IPS DF 6.9 (cell line): Measurements from ENCODE around the gene GSTM4.

ENCODE experiments used
- DNase-seq: peaks from one replicate; pipeline ENCODE4 v3.0.0-alpha.2; 2013; ENCODE audit warnings: low read depth, low spot score
- H3K27ac ChIP-seq: one replicate; pipeline ENCODE4 v1.5.1; 2013; ENCODE audit warnings: low read length, control low read depth
- H3K27me3 ChIP-seq: 2 replicates; pipeline ENCODE4 v1.6.1; 2013; ENCODE audit warnings: mild to moderate bottlenecking, low read length; ENCODE audit not compliant: control insufficient read depth, insufficient read depth
- H3K36me3 ChIP-seq: 2 replicates; pipeline ENCODE4 v1.6.1; 2013; ENCODE audit warnings: low read length; ENCODE audit not compliant: control insufficient read depth, insufficient read depth
- H3K4me1 ChIP-seq: 2 replicates; pipeline ENCODE4 v1.6.1; 2013; ENCODE audit warnings: low read length; ENCODE audit not compliant: control insufficient read depth, insufficient read depth
- H3K4me3 ChIP-seq: 2 replicates; pipeline ENCODE4 v1.5.1; 2013; ENCODE audit warnings: mild to moderate bottlenecking, low read length
- H3K9me3 ChIP-seq: 2 replicates; pipeline ENCODE4 v1.6.1; 2013; ENCODE audit warnings: low read length, inconsistent platforms; ENCODE audit not compliant: control insufficient read depth, insufficient read depth
- WGBS: extraction: QIAGEN DNeasy Blood & Tissue Kit; methylation state at CpG from one replicate; pipeline ENCODE4 v1.1.7; 2013; ENCODE audit warnings: mixed read lengths, missing lambda C conversion rate; ENCODE audit not compliant: insufficient read length, insufficient coverage; 5-methylcytosine and 5-hydroxymethylcytosine counted together

GSTM4 gene

GRCh38 chr1:109632671-109633346 is 23.1 kb upstream of the GSTM4 start:
- Histone ChIP-seq H3K4me1 (peaks cover 6% of the 10 kb centered on the region), H3K27me3 (no peaks in the 10 kb centered on the region), H3K9me3 (no peaks in the 10 kb centered on the region), H3K4me3 (no peak overlapping the region), H3K36me3 (peaks cover 17% of the 10 kb centered on the region), H3K27ac (no peak overlapping the region)
- no peak for DNase-seq
- no CpG with 5 or more reads among the region's 5 CpGs for WGBS

GRCh38 chr1:109634292-109634691 is 21.6 kb upstream of the GSTM4 start:
- WGBS, result no CpG with 5 or more reads among the region's 6 CpGs
- peaks cover 6% of the 10 kb centered on the region for H3K4me1 ChIP-seq

GRCh38 chr1:109634771-109635750 is 20.8 kb upstream of the GSTM4 start:
- Histone ChIP-seq H3K36me3 (no peaks in the 10 kb centered on the region), H3K4me3 (no peak overlapping the region), H3K4me1 (peaks cover 6% of the 10 kb centered on the region), H3K27ac (no peak overlapping the region), H3K27me3 (no peaks in the 10 kb centered on the region), H3K9me3 (no peaks in the 10 kb centered on the region)
- DNase-seq, result no peak
- no CpG with 5 or more reads among the region's 13 CpGs for WGBS

More at GRCh38 chr1:109634292-109634691, 21.6 kb upstream of the GSTM4 start:
- Histone ChIP-seq H3K4me3 (no peak overlapping the region), H3K27me3 (no peaks in the 10 kb centered on the region), H3K36me3 (0 out of 2 replicates have a peak, but pooled peaks cover 3% of the 10 kb centered on the region), H3K9me3 (no peaks in the 10 kb centered on the region), H3K27ac (no peak overlapping the region)
- no peak for DNase-seq

- no peak overlapping the region for H3K4me3 ChIP-seq
- H3K27ac ChIP-seq, result no peak overlapping the region
- H3K27me3 ChIP-seq, result no peaks in the 10 kb centered on the region
- no peaks in the 10 kb centered on the region for H3K36me3 ChIP-seq
- peaks cover 3% of the 10 kb centered on the region for H3K4me1 ChIP-seq
- no CpG with 5 or more reads among the region's 2 CpGs for WGBS
- no peaks in the 10 kb centered on the region for H3K9me3 ChIP-seq
- DNase-seq, result no peak
These were observed 20.1 kb upstream of the GSTM4 start for GRCh38 chr1:109635862-109636200.

GRCh38 chr1:109636201-109636952 is 19.5 kb upstream of the GSTM4 start:
- H3K27ac ChIP-seq, result no peak overlapping the region
- no peaks in the 10 kb centered on the region for H3K27me3 ChIP-seq
- DNase-seq, result no peak
- H3K36me3 ChIP-seq, result no peaks in the 10 kb centered on the region
- H3K4me1 ChIP-seq, result peaks cover 3% of the 10 kb centered on the region
- WGBS, result no CpG with 5 or more reads among the region's 9 CpGs
- no peak overlapping the region for H3K4me3 ChIP-seq
- no peaks in the 10 kb centered on the region for H3K9me3 ChIP-seq

- H3K36me3 ChIP-seq, result no peaks in the 10 kb centered on the region
- H3K27me3 ChIP-seq, result no peaks in the 10 kb centered on the region
- WGBS, result no CpG with 5 or more reads among the region's 7 CpGs
- H3K4me1 ChIP-seq, result peaks cover 3% of the 10 kb centered on the region
- no peaks in the 10 kb centered on the region for H3K9me3 ChIP-seq
- H3K27ac ChIP-seq, result no peak overlapping the region
- no peak for DNase-seq
- H3K4me3 ChIP-seq, result no peak overlapping the region
These were observed 18.5 kb upstream of the GSTM4 start for GRCh38 chr1:109637446-109637845.

- Histone ChIP-seq H3K27ac (no peak overlapping the region), H3K4me3 (no peak overlapping the region), H3K9me3 (no peaks in the 10 kb centered on the region), H3K27me3 (no peaks in the 10 kb centered on the region), H3K4me1 (peaks cover 3% of the 10 kb centered on the region), H3K36me3 (no peaks in the 10 kb centered on the region)
- WGBS, result no CpG with 5 or more reads among the region's 9 CpGs
- no peak for DNase-seq
These were observed 16.6 kb upstream of the GSTM4 start for GRCh38 chr1:109639063-109639840.

GRCh38 chr1:109639841-109640184 is 16.1 kb upstream of the GSTM4 start:
- Histone ChIP-seq H3K36me3 (no peaks in the 10 kb centered on the region), H3K4me3 (no peak overlapping the region), H3K9me3 (no peaks in the 10 kb centered on the region), H3K4me1 (peaks cover 3% of the 10 kb centered on the region), H3K27me3 (no peaks in the 10 kb centered on the region), H3K27ac (no peak overlapping the region)
- no CpG with 5 or more reads among the region's 6 CpGs for WGBS
- no peak for DNase-seq

- H3K4me3 ChIP-seq, result no peak overlapping the region
- peaks cover 3% of the 10 kb centered on the region for H3K4me1 ChIP-seq
- DNase-seq, result no peak
- no peak overlapping the region for H3K27ac ChIP-seq
- WGBS, result no CpG with 5 or more reads among the region's 5 CpGs
- no peaks in the 10 kb centered on the region for H3K27me3 ChIP-seq
- no peaks in the 10 kb centered on the region for H3K9me3 ChIP-seq
- H3K36me3 ChIP-seq, result no peaks in the 10 kb centered on the region
These were observed 15.5 kb upstream of the GSTM4 start for GRCh38 chr1:109640285-109640865.
